Transverse colon (tissue), 4 donors: ENCODE measurements around the gene NFKB2. TPM values are rescaled to one million over a fixed set of nuclear protein-coding genes. Genes with fewer than 3 reads are reported as not detected.

ENCODE experiments used
- DNase-seq: peaks from one replicate; pipeline ENCODE4 v3.0.0-alpha.2; 2019
- H3K27ac ChIP-seq, 4 donors: fragments of 200-600 bp; sonication (generic); 2 replicates each; pipeline ENCODE4 v1.5.1; 2016 to 2018; ENCODE audit warnings: inconsistent platforms in 4 of 4
- H3K27me3 ChIP-seq: fragments of 200-600 bp; sonication (generic); 2 replicates; pipeline ENCODE4 v1.5.1; 2017; ENCODE audit warnings: inconsistent platforms
- H3K36me3 ChIP-seq, 4 donors: fragments of 200-600 bp; sonication (generic); 2 replicates each; pipeline ENCODE4 v1.5.1; 2017 to 2019; ENCODE audit warnings: inconsistent platforms in 4 of 4
- H3K4me1 ChIP-seq, 4 donors: fragments of 200-600 bp; sonication (generic); 2 replicates each; pipeline ENCODE4 v1.5.1; 2017 to 2020; ENCODE audit warnings: inconsistent platforms in 4 of 4
- H3K4me3 ChIP-seq, 4 donors: fragments of 200-600 bp; sonication (generic); 1 replicate in 1 of 4; 2 replicates in 3 of 4; pipeline versions ENCODE4 v1.5.1 to v1.6.1; 2017 to 2019; ENCODE audit warnings: inconsistent platforms in 4 of 4
- H3K9me3 ChIP-seq, 2 donors: fragments of 200-600 bp; sonication (generic); 2 replicates each; pipeline ENCODE4 v1.5.1; 2017 to 2019; ENCODE audit warnings: inconsistent platforms in 2 of 2
- CTCF ChIP-seq, 5 experiments: fragments of 200-600 bp in 3 of 5; fragments of 450-650 bp in 2 of 5; sonication (generic) in 3 of 5; IDR thresholded peaks; 1 replicate in 2 of 5; 2 replicates in 3 of 5; pipeline ENCODE4 v1.5.1; 2016 to 2017; ENCODE audit warnings: antibody characterized with exemption in 5 of 5, inconsistent platforms in 3 of 5, mild to moderate bottlenecking in 2 of 5, moderate library complexity in 1 of 5
- EP300 ChIP-seq: sonication (generic); formaldehyde crosslinking; IDR thresholded peaks from one replicate; pipeline ENCODE4 v1.6.1; 2017; ENCODE audit warnings: antibody characterized with exemption, low read depth
- POLR2A ChIP-seq: fragments of 450-650 bp; IDR thresholded peaks from one replicate; pipeline ENCODE4 v1.6.1; 2016; ENCODE audit warnings: antibody characterized with exemption, mild to moderate bottlenecking, moderate library complexity
- POLR2AphosphoS5 ChIP-seq, 3 donors: sonication (generic); formaldehyde crosslinking; IDR thresholded peaks; one replicate each; pipeline ENCODE4 v1.6.1; 2016; ENCODE audit warnings: antibody characterized with exemption in 3 of 3
- WGBS, 2 donors: methylation state at CpG; one replicate each; pipeline ENCODE4 v1.1.5; 2018; ENCODE audit warnings: low coverage in 1 of 2; 5-methylcytosine and 5-hydroxymethylcytosine counted together
- in situ Hi-C, 4 donors: fragments of 200-750 bp; cut with MboI; loops; one replicate each; pipeline versions ENCODE4 v1.15.0 to v1.15.1; 2017; ENCODE audit warnings: low sequenced_read_pairs in 3 of 4, low pct_ligation_motif_present in 1 of 4, low pct_unique_long_range_greater_than_20kb in 1 of 4
- intact Hi-C: fragments of 100-400 bp; cut with DNase I; formaldehyde crosslinking; loops from one replicate; pipeline ENCODE4 v1.15.1; 2023; ENCODE audit warnings: low total_unique reads
- total RNA-seq, 4 donors: library from RNA; depleted of rRNA; stranded (reverse); fragments of >200 nt; gene quantifications; one replicate each; pipeline ENCODE4 v1.1.0, GENCODE V29; 2016

The NFKB2 gene
- total RNA-seq, 4 donors from 2014 or later, result 4.4 to 24.5 (median 17.8) TPM

GRCh38 chr10:102371295-102371694, 24.2 kb upstream of the NFKB2 start:
- H3K27ac ChIP-seq, result no peak overlapping the region
- H3K9me3 ChIP-seq, result no peaks in the 10 kb centered on the region
- no peak for DNase-seq
- 98 to 100% methylated on average over 2 of the region's 2 CpGs for WGBS, 2 donors
- no peaks in the 10 kb centered on the region for H3K4me1 ChIP-seq
- intact Hi-C loops (no loop called here), in situ Hi-C loops (no loop called here)
- peaks cover 0 to 91% (median 39%) of the 10 kb centered on the region in 4 donors for H3K36me3 ChIP-seq
- H3K4me3 ChIP-seq, result no peak overlapping the region
- no peaks in the 10 kb centered on the region for H3K27me3 ChIP-seq
- TF ChIP-seq CTCF (IDR thresholded peaks at IDR 0.05) (no peak), EP300 (no peak), POLR2AphosphoS5 (IDR thresholded peaks at IDR 0.05) (no peak)

DNA sequence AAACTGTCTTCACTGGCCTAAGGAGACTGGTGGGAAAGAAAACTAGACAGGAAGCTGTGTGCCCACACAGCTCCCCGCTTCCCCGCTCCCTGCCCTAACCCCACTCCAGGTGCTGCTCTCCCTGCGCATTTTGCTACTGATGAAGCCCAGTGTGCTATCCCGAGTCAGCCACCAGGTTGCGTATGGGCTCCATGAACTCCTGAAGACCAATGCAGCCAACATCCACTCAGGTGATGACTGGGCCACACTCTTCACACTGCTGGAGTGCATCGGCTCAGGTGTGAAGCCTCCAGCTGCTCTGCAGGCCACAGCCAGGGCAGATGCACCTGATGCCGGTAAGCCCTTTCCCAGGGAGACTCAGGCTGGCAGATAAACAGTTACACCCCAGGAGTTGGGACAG, 20.3 kb upstream of the NFKB2 start:
- no peak overlapping the region for H3K4me3 ChIP-seq
- peaks cover 0 to 81% (median 39%) of the 10 kb centered on the region in 4 donors for H3K36me3 ChIP-seq
- no peaks in the 10 kb centered on the region for H3K27me3 ChIP-seq
- in situ Hi-C loops (loop anchor here in 1 of 4 donors (25.0 kb wide), 1 partner anchor 212 kb away; no protein-coding TSS in a partner anchor), intact Hi-C loops (no loop called here)
- H3K9me3 ChIP-seq, result no peaks in the 10 kb centered on the region
- no peak for DNase-seq
- no peaks in the 10 kb centered on the region for H3K4me1 ChIP-seq
- H3K27ac ChIP-seq, result no peak overlapping the region
- TF ChIP-seq POLR2A, result no peak
- no peak for TF ChIP-seq POLR2AphosphoS5 (IDR thresholded peaks at IDR 0.05)
- TF ChIP-seq CTCF (IDR thresholded peaks at IDR 0.05), result no peak
- no peak for TF ChIP-seq EP300
- WGBS, 2 donors, result 91 to 97% methylated on average over 5 to 7 of the region's 7 CpGs

DNA sequence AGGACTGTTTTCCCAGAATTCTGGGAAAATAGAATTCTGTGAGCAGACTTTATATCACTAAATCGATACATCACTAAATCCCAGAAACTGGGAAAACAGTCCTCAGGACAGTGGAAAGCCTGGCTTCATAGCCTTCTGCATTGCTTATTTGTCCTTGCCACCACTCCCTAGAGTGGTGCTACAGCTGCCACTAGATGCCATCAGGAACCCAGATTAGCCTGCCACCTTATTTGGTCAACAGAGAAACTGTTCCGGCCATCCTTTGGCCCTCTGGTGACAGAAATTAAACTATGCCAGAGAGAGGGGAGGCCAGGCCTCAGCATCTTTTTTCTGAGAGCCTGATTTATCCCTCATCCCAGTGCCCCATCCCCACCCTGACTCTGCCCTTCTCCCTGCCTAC, 19.6 kb upstream of the NFKB2 start:
- no peaks in the 10 kb centered on the region for H3K4me1 ChIP-seq
- in situ Hi-C loops (loop anchor here in 1 of 4 donors (25.0 kb wide), 1 partner anchor 211 kb away; no protein-coding TSS in a partner anchor), intact Hi-C loops (no loop called here)
- 67 to 91% methylated on average over 1 to 2 of the region's 2 CpGs for WGBS, 2 donors
- H3K36me3 ChIP-seq, result peaks cover 0 to 81% (median 38%) of the 10 kb centered on the region in 4 donors
- TF ChIP-seq POLR2AphosphoS5 (IDR thresholded peaks at IDR 0.05) (no peak), EP300 (no peak), POLR2A (no peak), CTCF (IDR thresholded peaks at IDR 0.05) (no peak)
- no peak overlapping the region for H3K4me3 ChIP-seq
- no peaks in the 10 kb centered on the region for H3K9me3 ChIP-seq
- DNase-seq, result no peak
- no peak overlapping the region for H3K27ac ChIP-seq
- H3K27me3 ChIP-seq, result no peaks in the 10 kb centered on the region

DNA sequence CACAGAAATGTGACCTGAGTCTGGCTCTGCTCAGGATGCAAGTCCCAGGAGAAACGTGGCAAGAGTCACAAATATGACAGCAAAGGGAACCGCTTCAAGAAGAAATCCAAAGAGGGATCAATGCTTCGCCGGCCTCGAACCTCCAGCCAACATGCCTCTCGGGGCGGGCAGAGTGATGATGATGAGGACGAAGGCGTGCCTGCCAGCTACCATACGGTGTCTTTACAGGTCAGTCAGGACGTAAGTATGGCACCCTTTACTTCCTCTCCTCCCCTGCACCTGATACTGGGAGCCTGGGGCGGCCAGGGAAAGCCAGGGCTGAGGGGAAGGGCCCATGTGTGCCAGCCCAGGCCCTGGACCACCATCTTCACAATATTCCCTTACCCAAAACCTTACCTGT, 18.6 kb upstream of the NFKB2 start:
- no peak for DNase-seq
- no peaks in the 10 kb centered on the region for H3K4me1 ChIP-seq
- intact Hi-C loops (no loop called here), in situ Hi-C loops (loop anchor here in 1 of 4 donors (25.0 kb wide), 1 partner anchor 210 kb away; no protein-coding TSS in a partner anchor)
- H3K4me3 ChIP-seq, result no peak overlapping the region
- no peaks in the 10 kb centered on the region for H3K9me3 ChIP-seq
- no peaks in the 10 kb centered on the region for H3K27me3 ChIP-seq
- H3K36me3 ChIP-seq, result peaks cover 0 to 76% (median 36%) of the 10 kb centered on the region in 4 donors
- no peak overlapping the region for H3K27ac ChIP-seq
- 95% methylated on average over 12 of the region's 12 CpGs; no CpG with 5 or more reads in 1 of the 2 donors for WGBS, 2 donors
- no peak for TF ChIP-seq CTCF (IDR thresholded peaks at IDR 0.05)
- TF ChIP-seq EP300, result no peak
- TF ChIP-seq POLR2A, result no peak
- TF ChIP-seq POLR2AphosphoS5 (IDR thresholded peaks at IDR 0.05), result no peak
